BJ (cell line): Measurements from ENCODE around the gene HAP1. TPM values are rescaled to one million over a fixed set of nuclear protein-coding genes. Genes with fewer than 3 reads are reported as not detected.

Experiments
- CTCF ChIA-PET: fragments of 350-600 bp; formaldehyde crosslinking; extraction: SDS; loops from one replicate; lab custom pipeline; 2021; ENCODE audit warnings: antibody characterized with exemption, inconsistent platforms; lab: Yijun Ruan, JAX
- POLR2A ChIA-PET: fragments of 300-600 bp; sonication (Branson Sonifier 250); formaldehyde crosslinking; extraction: SDS; loops from one replicate; lab custom pipeline; 2021; ENCODE audit warnings: antibody characterized with exemption; lab: Charles Lee
- DNase-seq: peaks from one replicate; pipeline ENCODE4 v3.0.0-alpha.2; 2011; ENCODE audit warnings: low read depth
- H3K27me3 ChIP-seq: 2 replicates; pipeline ENCODE4 v1.6.0; 2011; ENCODE audit warnings: low read length; ENCODE audit not compliant: control insufficient read depth, insufficient read depth
- H3K36me3 ChIP-seq: 2 replicates; pipeline ENCODE4 v1.5.1; 2011; ENCODE audit warnings: low read length; ENCODE audit not compliant: control insufficient read depth, insufficient read depth
- H3K4me3 ChIP-seq: 2 replicates; pipeline ENCODE4 v1.5.1; 2011; ENCODE audit warnings: low read depth, mild to moderate bottlenecking, control low read depth, low read length
- polyA plus RNA-seq: library from polyadenylated mRNA; depleted of rRNA; stranded (reverse); fragments of >200 nt; gene quantifications from 2 replicates; pipeline ENCODE4 v1.2.3, GENCODE V29; 2011
- TF ChIP-seq, protein P1 (sequence below): IDR thresholded peaks from 2 replicates; pipeline ENCODE4 v1.5.1; 2011; ENCODE audit warnings: low read depth, mild to moderate bottlenecking, control low read depth, inconsistent platforms, low read length, moderate library complexity; ENCODE audit not compliant: insufficient read depth

HAP1 gene
- polyA plus RNA-seq, 1 experiment: 0.10 TPM

DNA sequence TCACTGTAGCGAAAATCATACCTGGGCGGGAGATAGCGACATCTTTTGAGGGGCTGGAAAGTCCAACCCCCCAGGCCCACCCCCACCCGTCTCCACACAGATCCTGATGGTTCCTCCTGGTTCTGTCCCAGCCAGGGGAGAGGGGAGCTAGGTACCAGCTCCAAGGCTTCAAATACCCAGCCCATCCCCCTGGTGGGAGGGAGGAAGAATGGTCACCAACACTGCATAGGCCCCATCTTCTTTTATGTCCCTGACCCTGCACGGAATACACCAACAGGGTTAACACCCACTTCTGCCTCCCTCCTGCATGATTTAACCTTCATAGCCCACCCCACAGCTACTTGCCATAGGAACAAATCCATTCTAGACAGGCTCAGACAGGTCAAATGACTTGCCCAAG lies 9.3 kb downstream of the HAP1 start:
- Histone ChIP-seq H3K4me3 (no peak overlapping the region), H3K36me3 (no peaks in the 10 kb centered on the region), H3K27me3 (peaks cover 5% of the 10 kb centered on the region)
- ChIA-PET CTCF (interaction anchor here (0.8 to 3.0 kb wide), 4 partner anchors 12 to 235 kb away, joined by 3 to 12 read pairs (median 4); no protein-coding TSS in a partner anchor), POLR2A (no interaction called here)
- TF ChIP-seq, protein P1, sequence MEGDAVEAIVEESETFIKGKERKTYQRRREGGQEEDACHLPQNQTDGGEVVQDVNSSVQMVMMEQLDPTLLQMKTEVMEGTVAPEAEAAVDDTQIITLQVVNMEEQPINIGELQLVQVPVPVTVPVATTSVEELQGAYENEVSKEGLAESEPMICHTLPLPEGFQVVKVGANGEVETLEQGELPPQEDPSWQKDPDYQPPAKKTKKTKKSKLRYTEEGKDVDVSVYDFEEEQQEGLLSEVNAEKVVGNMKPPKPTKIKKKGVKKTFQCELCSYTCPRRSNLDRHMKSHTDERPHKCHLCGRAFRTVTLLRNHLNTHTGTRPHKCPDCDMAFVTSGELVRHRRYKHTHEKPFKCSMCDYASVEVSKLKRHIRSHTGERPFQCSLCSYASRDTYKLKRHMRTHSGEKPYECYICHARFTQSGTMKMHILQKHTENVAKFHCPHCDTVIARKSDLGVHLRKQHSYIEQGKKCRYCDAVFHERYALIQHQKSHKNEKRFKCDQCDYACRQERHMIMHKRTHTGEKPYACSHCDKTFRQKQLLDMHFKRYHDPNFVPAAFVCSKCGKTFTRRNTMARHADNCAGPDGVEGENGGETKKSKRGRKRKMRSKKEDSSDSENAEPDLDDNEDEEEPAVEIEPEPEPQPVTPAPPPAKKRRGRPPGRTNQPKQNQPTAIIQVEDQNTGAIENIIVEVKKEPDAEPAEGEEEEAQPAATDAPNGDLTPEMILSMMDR: no peak
- DNase-seq: no peak

DNA sequence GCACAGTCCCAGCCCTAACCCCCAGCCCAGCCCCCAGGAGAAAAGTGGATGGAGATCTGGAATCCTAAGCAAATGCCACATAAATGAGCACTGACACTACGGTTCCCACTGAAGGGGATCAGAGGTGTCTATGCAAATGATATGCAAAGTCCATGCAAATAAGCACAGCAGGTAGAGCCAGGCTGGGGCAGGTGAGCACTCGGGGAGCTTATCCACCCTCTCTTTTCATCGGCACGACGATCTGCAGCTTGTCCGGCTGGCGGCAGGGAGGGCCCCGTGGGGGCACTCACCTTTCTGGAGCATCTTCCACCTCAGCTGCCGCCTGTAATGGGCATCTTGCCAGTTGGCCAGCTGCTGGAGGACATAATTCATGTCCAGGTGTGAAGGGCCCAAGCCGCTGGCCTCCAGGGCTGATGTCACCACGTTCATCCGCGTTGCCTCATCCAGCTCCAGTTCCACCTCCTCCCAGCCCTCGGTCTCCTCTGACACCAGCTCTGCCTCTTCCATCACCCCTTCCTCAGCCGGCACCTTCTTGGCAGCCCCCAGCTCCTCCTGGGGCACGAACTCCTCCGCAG lies 9.9 kb downstream of the HAP1 start:
- H3K36me3 ChIP-seq: no peaks in the 10 kb centered on the region
- TF ChIP-seq, protein P1: no peak
- ChIA-PET CTCF (interaction anchor here (0.8 to 3.0 kb wide), 4 partner anchors 13 to 236 kb away, joined by 3 to 12 read pairs (median 4); no protein-coding TSS in a partner anchor), POLR2A (no interaction called here)
- no peak for DNase-seq
- H3K4me3 ChIP-seq: no peak overlapping the region
- H3K27me3 ChIP-seq: peaks cover 4% of the 10 kb centered on the region; the same call in 1 of the 2 replicates

GRCh38 chr17:41723801-41724475 lies 10.5 kb downstream of the HAP1 start:
- POLR2A ChIA-PET: interaction anchor here (0.6 kb wide), 1 partner anchor 9 kb away, joined by 4 read pairs; no protein-coding TSS in a partner anchor
- Histone ChIP-seq H3K4me3 (no peak overlapping the region), H3K27me3 (peaks cover 4% of the 10 kb centered on the region; the same call in 1 of the 2 replicates), H3K36me3 (no peaks in the 10 kb centered on the region)
- CTCF ChIA-PET: interaction anchor here (0.6 to 3.0 kb wide), 3 partner anchors 14 to 236 kb away, joined by 3 to 12 read pairs (median 3); no protein-coding TSS in a partner anchor
- TF ChIP-seq, protein P1: no peak
- no peak for DNase-seq

GRCh38 chr17:41722231-41722630 lies 12.2 kb downstream of the HAP1 start:
- no peak overlapping the region for H3K4me3 ChIP-seq

More at GRCh38 chr17:41722231-41722630, 12.2 kb downstream of the HAP1 start:
- ChIA-PET POLR2A (no interaction called here), CTCF (interaction anchor here (0.6 to 1.9 kb wide), 3 partner anchors 11 to 79 kb away, joined by 3 to 6 read pairs (median 3); no protein-coding TSS in a partner anchor)
- Histone ChIP-seq H3K27me3 (peaks cover 4% of the 10 kb centered on the region; the same call in 1 of the 2 replicates), H3K36me3 (no peaks in the 10 kb centered on the region)
- TF ChIP-seq, protein P1: no peak
- DNase-seq: no peak
